Sigmoid colon (tissue), 4 donors: ENCODE measurements around the gene FLNB.

Experiments
- EP300 ChIP-seq, 4 donors: sonication (generic); formaldehyde crosslinking; IDR thresholded peaks; one replicate each; pipeline ENCODE4 v1.6.1; 2017; ENCODE audit warnings: antibody characterized with exemption in 4 of 4
- POLR2A ChIP-seq, 2 donors: fragments of 450-650 bp; IDR thresholded peaks; one replicate each; pipeline ENCODE4 v1.6.1; 2016; ENCODE audit warnings: antibody characterized with exemption in 2 of 2, mild to moderate bottlenecking in 2 of 2, moderate library complexity in 2 of 2
- POLR2AphosphoS5 ChIP-seq, 4 donors: sonication (generic); formaldehyde crosslinking; IDR thresholded peaks; one replicate each; pipeline ENCODE4 v1.6.1; 2017; ENCODE audit warnings: antibody characterized with exemption in 4 of 4
- TF ChIP-seq, protein P1 (sequence below), 4 experiments: fragments of 450-650 bp in 3 of 4; fragments of 200-600 bp in 1 of 4; IDR thresholded peaks; one replicate each; pipeline ENCODE4 v1.5.1; 2016 to 2019; ENCODE audit warnings: antibody characterized with exemption in 4 of 4, mild to moderate bottlenecking in 3 of 4, moderate library complexity in 2 of 4

DNA sequence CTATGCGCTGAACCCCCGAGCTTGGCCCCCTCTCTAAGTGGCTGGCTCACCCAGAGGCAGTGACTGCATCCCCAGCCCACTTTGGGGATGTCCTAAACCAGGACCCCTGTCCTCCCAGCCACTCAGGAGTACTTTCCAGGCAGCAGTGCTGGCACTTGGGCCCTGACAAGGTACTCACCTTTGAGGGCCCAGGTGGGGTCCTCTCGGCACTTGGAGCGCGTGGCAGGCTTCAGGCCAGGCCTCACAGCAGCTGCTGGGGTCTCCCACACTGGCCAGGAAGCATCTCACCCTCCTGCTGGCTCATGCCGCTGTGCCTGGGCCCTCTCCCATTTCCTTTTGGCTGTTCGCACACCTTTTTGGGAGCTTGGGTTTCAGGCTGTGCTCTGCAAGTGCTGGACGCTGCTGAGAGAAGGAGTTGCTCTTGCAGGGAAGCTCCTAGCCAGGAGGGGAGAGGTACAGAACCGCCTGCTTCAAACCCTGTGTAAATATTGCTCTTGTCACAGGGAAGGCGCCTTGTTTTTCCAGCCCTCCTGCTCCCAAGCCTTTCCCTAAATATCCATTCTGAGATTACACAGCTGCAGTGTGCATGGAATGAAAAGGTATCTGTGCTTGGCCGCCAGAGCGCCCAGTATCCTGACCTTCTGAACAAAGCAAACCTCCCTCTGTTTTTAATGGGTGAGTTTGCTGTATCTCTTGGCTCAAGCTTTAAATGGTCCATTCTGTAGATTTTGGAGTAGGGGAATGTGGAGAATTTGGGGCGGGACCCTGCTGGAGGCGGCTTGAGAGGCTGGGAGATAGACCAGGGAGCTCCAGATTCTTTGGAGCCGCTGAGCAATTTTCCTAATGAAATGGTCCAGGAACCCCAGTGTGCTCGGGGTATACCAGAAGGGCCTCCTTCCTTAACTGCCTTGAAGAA lies 156.9 kb downstream of the FLNB start:
- TF ChIP-seq, protein P1, sequence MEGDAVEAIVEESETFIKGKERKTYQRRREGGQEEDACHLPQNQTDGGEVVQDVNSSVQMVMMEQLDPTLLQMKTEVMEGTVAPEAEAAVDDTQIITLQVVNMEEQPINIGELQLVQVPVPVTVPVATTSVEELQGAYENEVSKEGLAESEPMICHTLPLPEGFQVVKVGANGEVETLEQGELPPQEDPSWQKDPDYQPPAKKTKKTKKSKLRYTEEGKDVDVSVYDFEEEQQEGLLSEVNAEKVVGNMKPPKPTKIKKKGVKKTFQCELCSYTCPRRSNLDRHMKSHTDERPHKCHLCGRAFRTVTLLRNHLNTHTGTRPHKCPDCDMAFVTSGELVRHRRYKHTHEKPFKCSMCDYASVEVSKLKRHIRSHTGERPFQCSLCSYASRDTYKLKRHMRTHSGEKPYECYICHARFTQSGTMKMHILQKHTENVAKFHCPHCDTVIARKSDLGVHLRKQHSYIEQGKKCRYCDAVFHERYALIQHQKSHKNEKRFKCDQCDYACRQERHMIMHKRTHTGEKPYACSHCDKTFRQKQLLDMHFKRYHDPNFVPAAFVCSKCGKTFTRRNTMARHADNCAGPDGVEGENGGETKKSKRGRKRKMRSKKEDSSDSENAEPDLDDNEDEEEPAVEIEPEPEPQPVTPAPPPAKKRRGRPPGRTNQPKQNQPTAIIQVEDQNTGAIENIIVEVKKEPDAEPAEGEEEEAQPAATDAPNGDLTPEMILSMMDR (IDR thresholded peaks at IDR 0.05): no peak
- TF ChIP-seq POLR2AphosphoS5 (IDR thresholded peaks at IDR 0.05): peak; percentile 4 to 50 (median 28)
- no peak for TF ChIP-seq EP300 (IDR thresholded peaks at IDR 0.05)
- TF ChIP-seq POLR2A (IDR thresholded peaks at IDR 0.05): no peak
